ENCODE results near the gene TSPAN5.

The TSPAN5 gene

DNA sequence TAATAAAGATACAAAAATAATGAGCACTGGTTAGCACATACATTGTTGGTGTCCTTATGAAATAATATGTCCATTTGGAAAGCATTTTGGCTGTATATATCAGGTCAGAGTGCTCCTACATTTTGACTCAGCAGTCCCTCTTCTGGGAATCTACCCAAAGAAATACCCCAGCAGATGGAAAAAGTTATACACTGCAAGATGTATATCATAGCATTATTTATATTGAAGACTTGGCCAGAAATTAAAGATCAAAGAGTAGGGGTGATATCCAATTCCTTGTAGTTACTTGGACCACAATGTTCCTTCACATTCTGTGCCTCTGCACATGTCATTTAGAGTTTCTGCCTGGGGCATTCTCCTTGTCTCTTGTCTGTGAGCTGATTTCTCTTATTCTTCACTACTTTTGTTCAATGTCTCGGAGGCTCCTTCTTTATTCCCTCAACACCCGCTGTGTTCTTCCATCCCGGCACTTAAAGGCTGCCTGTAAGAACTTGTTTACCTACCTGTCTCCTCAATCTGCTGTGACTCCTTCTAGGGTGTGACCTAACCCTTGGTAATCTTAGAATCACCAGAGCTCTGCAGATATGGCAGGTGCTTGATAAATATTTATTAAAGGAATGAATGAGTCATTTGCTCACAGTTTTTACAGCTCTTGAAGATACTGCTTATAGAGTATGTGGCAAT is 3.1 kb upstream of the TSPAN5 start:
- no peak for TF ChIP-seq CTCF (IDR thresholded peaks at IDR 0.05)

DNA sequence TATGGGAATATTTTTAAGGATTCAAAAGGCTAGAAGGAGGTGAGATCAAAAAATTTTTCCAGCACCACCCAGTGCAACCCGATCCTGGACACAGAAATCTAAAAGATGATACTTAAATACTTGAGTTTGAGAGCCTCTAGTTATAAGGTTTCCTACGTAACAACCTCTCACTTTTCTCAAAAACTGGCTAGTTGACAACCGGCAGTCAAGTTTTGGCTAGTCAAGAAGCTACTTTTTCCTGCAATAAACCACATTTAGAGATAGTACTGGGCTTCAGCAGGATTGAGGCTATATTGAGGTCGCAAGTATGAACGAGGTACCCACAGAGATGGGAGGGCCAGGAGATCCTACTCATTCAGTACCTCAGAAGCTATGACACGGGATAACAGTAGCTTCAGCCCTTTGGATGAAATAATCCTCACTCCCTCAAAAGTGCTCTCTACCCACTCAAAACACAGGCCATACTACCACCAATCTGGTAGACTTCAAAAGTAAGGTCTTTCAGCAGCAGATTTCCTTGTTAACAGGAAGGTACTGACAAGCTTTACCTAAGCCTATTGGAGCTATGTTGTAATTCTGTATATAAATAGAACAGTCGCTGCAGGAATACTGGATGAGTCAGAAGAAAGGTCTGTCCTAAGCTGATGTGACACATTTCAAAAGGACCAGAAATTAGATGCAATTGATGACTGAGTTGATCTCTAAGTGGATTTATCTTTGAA is 1.5 kb upstream of the TSPAN5 start:
- no peak for TF ChIP-seq CTCF (IDR thresholded peaks at IDR 0.05)

- TF ChIP-seq CTCF (IDR thresholded peaks at IDR 0.05): no peak
Observed at GRCh38 chr4:98659106-98659592, 738 bp upstream of the TSPAN5 start.

DNA sequence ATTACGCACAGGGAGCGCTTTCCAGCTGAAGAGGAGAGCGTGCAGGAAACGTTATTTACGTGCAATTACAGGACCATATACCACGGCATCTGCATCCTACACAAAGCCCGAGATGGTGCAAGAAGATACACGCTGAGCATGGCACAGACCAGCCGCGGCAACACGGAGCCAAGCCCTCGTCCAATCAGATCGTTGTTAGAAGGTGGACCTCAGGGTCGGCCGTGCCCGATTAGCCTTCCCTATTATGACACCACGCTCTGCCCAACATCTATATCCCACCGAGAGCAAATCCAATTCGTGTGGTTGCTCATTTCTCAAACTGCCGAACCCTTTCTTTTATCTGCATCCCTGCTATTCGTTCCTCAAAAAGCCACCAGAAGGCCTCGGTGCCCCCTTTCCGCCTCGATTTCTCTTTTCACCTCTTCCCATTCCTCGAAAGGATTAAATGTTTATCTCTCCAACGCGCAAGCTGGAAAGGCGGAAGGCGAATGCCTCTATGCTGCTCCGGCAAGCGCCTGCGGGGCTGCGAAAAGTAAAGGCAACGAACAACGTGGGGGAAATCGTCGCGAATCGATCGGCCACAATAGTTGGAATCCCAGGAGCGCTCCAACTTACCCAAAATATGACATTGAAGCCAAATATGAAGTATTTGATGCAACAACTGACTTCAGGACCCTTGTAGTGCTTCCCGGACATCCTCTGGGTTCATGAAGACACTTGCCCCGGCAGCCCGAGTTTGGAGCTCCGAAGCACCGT is 702 bp downstream of the TSPAN5 start:
- no peak for TF ChIP-seq CTCF (IDR thresholded peaks at IDR 0.05)

- TF ChIP-seq CTCF (IDR thresholded peaks at IDR 0.05): no peak
Observed at GRCh38 chr4:98656886-98657285, 1.5 kb downstream of the TSPAN5 start.

GRCh38 chr4:98656443-98656842 is 2.0 kb downstream of the TSPAN5 start:
- no peak for TF ChIP-seq CTCF (IDR thresholded peaks at IDR 0.05)
